Lower leg skin (tissue), 3 donors: ENCODE results near the gene RGL3.

ENCODE experiments used
- CTCF ChIP-seq, 3 donors: fragments of 450-650 bp; IDR thresholded peaks; one replicate each; pipeline ENCODE4 v1.5.1; 2016; ENCODE audit warnings: antibody characterized with exemption in 3 of 3, mild to moderate bottlenecking in 3 of 3, moderate library complexity in 2 of 3
- POLR2A ChIP-seq, 2 donors: fragments of 450-650 bp; IDR thresholded peaks; one replicate each; pipeline ENCODE4 v1.6.1; 2016 to 2017; ENCODE audit warnings: antibody characterized with exemption in 2 of 2, mild to moderate bottlenecking in 1 of 2, moderate library complexity in 1 of 2

- TF ChIP-seq CTCF (IDR thresholded peaks at IDR 0.05) (no peak), POLR2A (IDR thresholded peaks at IDR 0.05) (no peak)
Measured at GRCh38 chr19:11364296-11364904, 54.7 kb downstream of the RGL3 start.
